Caco-2 (cell line): ENCODE data around the gene TOMM6. TPM values are rescaled to one million over a fixed set of nuclear protein-coding genes. Genes with fewer than 3 reads are reported as not detected.

Experiments used
- BruUV-seq: library from RNA; stranded (reverse); fragments of 400-500 nt; replicated peaks from 2 replicates; lab custom pipeline; 2021; lab: Mats Ljungman, UMichigan
- CTCF ChIA-PET: fragments of 300-600 bp; sonication (Branson Sonifier 250); formaldehyde crosslinking; loops from one replicate; lab custom pipeline; 2022; ENCODE audit warnings: antibody characterized with exemption; lab: Charles Lee
- POLR2A ChIA-PET: fragments of 300-600 bp; sonication (Branson Sonifier 250); formaldehyde crosslinking; loops from one replicate; lab custom pipeline; 2022; ENCODE audit warnings: antibody characterized with exemption; lab: Charles Lee
- DNase-seq, 2 experiments: peaks; one replicate each; pipeline versions ENCODE4 v3.0.0 to v3.0.0-alpha.2; 2020 to 2022
- H3K27me3 ChIP-seq: replicated peaks from 2 replicates; pipeline ENCODE4 v1.6.0; 2011; ENCODE audit warnings: low read length; ENCODE audit not compliant: control insufficient read depth, insufficient read depth
- H3K36me3 ChIP-seq: 2 replicates; pipeline ENCODE4 v1.5.1; 2011; ENCODE audit warnings: low read length; ENCODE audit not compliant: control insufficient read depth, insufficient read depth
- H3K4me1 ChIP-seq: fragments of 250-450 bp; sonication (Bioruptor Pico); 2 replicates; pipeline ENCODE4 v1.5.1; 2020; ENCODE audit warnings: mild to moderate bottlenecking
- H3K4me3 ChIP-seq: 2 replicates; pipeline ENCODE4 v1.5.1; 2011; ENCODE audit warnings: low read depth, mild to moderate bottlenecking, control low read depth, low read length
- H3K9me3 ChIP-seq: fragments of 250-450 bp; sonication (Bioruptor Pico); 2 replicates; pipeline ENCODE4 v1.5.1; 2020; ENCODE audit warnings: mild to moderate bottlenecking, moderate library complexity
- H3K27ac Mint-ChIP-seq: one replicate; pipeline ENCODE4 v1.8.0; 2022; ENCODE audit warnings: mixed read lengths; ENCODE audit not compliant: unreplicated experiment
- H3K27me3 Mint-ChIP-seq: one replicate; pipeline ENCODE4 v1.8.0; 2022; ENCODE audit warnings: mixed read lengths; ENCODE audit not compliant: insufficient read depth, unreplicated experiment
- H3K36me3 Mint-ChIP-seq: one replicate; pipeline ENCODE4 v1.8.0; 2022; ENCODE audit warnings: mild to moderate bottlenecking, mixed read lengths; ENCODE audit not compliant: insufficient read depth, unreplicated experiment
- H3K4me1 Mint-ChIP-seq: one replicate; pipeline ENCODE4 v1.8.0; 2022; ENCODE audit warnings: low read depth, mixed read lengths; ENCODE audit not compliant: unreplicated experiment
- H3K4me3 Mint-ChIP-seq: one replicate; pipeline ENCODE4 v1.8.0; 2022; ENCODE audit warnings: mild to moderate bottlenecking, moderate library complexity, mixed read lengths; ENCODE audit not compliant: unreplicated experiment
- H3K9me3 Mint-ChIP-seq: one replicate; pipeline ENCODE4 v1.8.0; 2022; ENCODE audit warnings: mixed read lengths; ENCODE audit not compliant: unreplicated experiment
- CTCF ChIP-seq, 2 experiments: fragments of 200-600 bp in 1 of 2; IDR thresholded peaks; 1 replicate in 1 of 2; 2 replicates in 1 of 2; pipeline versions ENCODE4 v1.5.1 to v1.8.0; 2011 to 2022; ENCODE audit warnings: antibody characterized with exemption in 1 of 2, control low read depth in 1 of 2, inconsistent platforms in 1 of 2, low read depth in 1 of 2, low read length in 1 of 2, mild to moderate bottlenecking in 1 of 2, moderate library complexity in 1 of 2; ENCODE audit not compliant: insufficient read depth in 1 of 2, severe bottlenecking in 1 of 2, unreplicated experiment in 1 of 2
- intact Hi-C: fragments of 100-400 bp; cut with micrococcal nuclease; formaldehyde crosslinking; loops from one replicate; pipeline ENCODE4 v1.10.0; 2022; ENCODE audit not compliant: unreplicated experiment
- total RNA-seq: library from RNA; stranded (reverse); gene quantifications from 2 replicates; pipeline ENCODE4 v1.2.3, GENCODE V29; 2022

The TOMM6 gene
- total RNA-seq, 1 experiment from 2014 or later, result 224 TPM

DNA sequence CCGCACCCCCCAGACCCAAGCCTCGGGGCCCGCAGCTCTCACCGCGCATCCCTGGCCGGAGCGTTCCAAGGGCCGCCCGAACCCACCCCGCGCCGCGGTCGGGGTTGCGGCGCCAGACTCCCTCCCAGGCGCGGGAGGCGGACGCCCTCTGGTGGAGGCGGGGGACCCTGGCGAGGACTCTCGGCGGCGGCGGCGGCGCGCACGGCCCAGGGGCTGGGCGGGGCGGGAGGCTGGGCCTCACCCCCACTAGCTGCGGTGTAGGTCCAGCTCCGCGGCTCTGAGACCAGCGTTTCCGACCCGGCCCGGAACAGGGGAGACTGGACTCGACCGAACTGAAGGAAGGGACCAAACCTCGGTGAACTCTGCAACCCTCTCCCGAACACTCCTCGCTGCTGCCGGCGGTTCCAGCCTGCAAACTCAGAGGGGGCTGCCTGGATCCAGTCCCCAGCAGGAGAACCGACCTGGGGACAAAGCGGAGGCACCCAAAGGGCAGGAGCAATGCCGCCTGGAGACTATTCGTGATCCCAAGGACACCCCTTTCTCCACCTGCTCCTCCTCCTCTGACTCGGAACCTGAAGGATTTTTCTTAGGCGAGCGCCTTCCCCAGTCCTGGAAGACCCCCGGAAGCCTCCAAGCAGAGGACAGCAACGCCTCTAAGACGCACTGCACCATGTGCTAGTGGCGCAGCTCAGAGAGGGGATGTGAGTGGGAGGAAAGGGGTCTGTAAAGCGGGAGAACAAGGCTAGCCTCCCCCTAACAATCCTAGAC is 859 bp upstream of the TOMM6 start:
- BruUV-seq, result no TSS peak
- H3K27me3 ChIP-seq, result no peaks in the 10 kb centered on the region
- H3K36me3 ChIP-seq, result peaks cover 2% of the 10 kb centered on the region
- peaks cover 7% of the 10 kb centered on the region; the same call in 1 of the 2 replicates for H3K4me1 ChIP-seq
- Mint-ChIP-seq H3K9me3 (no peaks in the 10 kb centered on the region), H3K4me1 (peaks cover 9% of the 10 kb centered on the region), H3K36me3 (peaks cover 51% of the 10 kb centered on the region), H3K27me3 (no peaks in the 10 kb centered on the region), H3K4me3 (peak overlapping the region; percentile 89), H3K27ac (peak overlapping the region; percentile 98)
- no peaks in the 10 kb centered on the region for H3K9me3 ChIP-seq
- POLR2A ChIA-PET, result interaction anchor here (0.6 to 1.5 kb wide), 4 partner anchors 53 to 418 kb away, joined by 4 to 10 read pairs (median 6); partner anchors contain the start of genes BYSL and MED20
- CTCF ChIA-PET, result interaction anchor here (0.5 to 2.6 kb wide), 22 partner anchors 8 to 453 kb away, joined by 3 to 23 read pairs (median 4); partner anchors contain the start of genes BYSL, MED20, TAF8 and TFEB
- intact Hi-C loops, result loop anchor here (2.0 to 5.0 kb wide), 2 partner anchors 61 to 134 kb away; partner anchors contain the start of genes BYSL and MED20
- DNase-seq, result peak; percentile 80 to 93
- peak; percentile 67 to 81 for TF ChIP-seq CTCF (IDR thresholded peaks at IDR 0.05; ENCODE audit: insufficient read depth in 1 of 2, low read depth in 1 of 2, low read length in 1 of 2, severe bottlenecking in 1 of 2, unreplicated experiment in 1 of 2)
- peak overlapping the region; percentile 86 for H3K4me3 ChIP-seq

DNA sequence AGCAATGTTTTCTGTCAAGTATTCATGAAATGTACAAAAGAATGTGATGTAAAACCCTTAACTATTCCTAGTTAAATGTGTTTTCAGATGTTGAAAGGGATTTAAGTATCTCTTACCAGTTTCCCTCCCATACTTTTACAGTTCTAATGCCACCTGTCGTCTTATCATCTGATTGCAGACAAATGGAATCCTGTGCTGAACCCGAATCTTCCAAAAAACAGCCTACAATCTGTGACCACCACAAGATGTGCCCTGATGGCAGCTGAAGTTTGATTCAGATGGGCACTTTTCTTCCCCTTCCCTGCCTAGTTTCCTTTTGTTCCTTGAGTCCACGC is 1.9 kb downstream of the TOMM6 start:
- POLR2A ChIA-PET, result no interaction called here
- TF ChIP-seq CTCF (IDR thresholded peaks at IDR 0.05; ENCODE audit: insufficient read depth in 1 of 2, low read depth in 1 of 2, low read length in 1 of 2, severe bottlenecking in 1 of 2, unreplicated experiment in 1 of 2), result no peak
- CTCF ChIA-PET, result no interaction called here
- H3K4me1 Mint-ChIP-seq, result peaks cover 6% of the 10 kb centered on the region
- peak overlapping the region; percentile 89 for H3K4me3 Mint-ChIP-seq
- peak overlapping the region; percentile 53 for H3K27ac Mint-ChIP-seq
- no peaks in the 10 kb centered on the region for H3K27me3 Mint-ChIP-seq
- Histone ChIP-seq H3K27me3 (no peaks in the 10 kb centered on the region), H3K36me3 (peaks cover 2% of the 10 kb centered on the region), H3K4me3 (no peak overlapping the region), H3K4me1 (peaks cover 7% of the 10 kb centered on the region; the same call in 1 of the 2 replicates), H3K9me3 (no peaks in the 10 kb centered on the region)
- H3K36me3 Mint-ChIP-seq, result peaks cover 51% of the 10 kb centered on the region
- BruUV-seq, result TSS peak; percentile 56
- intact Hi-C loops, result loop anchor here (5.0 kb wide), 1 partner anchor 58 kb away; no protein-coding TSS in a partner anchor
- H3K9me3 Mint-ChIP-seq, result no peaks in the 10 kb centered on the region
- no peak for DNase-seq

DNA sequence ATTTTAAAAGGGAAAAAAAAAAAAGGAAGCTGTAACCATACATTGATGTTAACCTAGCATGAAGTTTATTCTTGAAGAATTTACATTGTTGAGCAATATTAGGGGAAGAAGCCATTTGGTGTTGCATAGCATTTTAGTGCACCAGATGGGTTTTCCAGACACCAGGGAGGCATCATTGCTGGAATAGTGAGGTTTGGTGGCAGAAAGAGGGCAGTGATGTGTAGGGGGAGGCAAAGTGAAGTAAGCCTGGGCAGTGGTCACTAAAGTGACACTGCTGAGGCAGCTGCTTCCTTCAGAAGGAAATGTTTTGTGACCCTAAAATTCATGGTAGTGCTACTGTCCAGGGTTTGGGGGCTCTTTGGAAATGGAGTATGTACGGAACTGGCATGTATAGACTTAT is 2.6 kb downstream of the TOMM6 start:
- ChIA-PET CTCF (no interaction called here), POLR2A (no interaction called here)
- DNase-seq, result no peak
- no TSS peak for BruUV-seq
- Histone ChIP-seq H3K4me3 (no peak overlapping the region), H3K4me1 (peaks cover 4% of the 10 kb centered on the region; the same call in 1 of the 2 replicates), H3K27me3 (no peaks in the 10 kb centered on the region), H3K9me3 (no peaks in the 10 kb centered on the region), H3K36me3 (peaks cover 2% of the 10 kb centered on the region)
- Mint-ChIP-seq H3K4me3 (no peak overlapping the region), H3K36me3 (peaks cover 51% of the 10 kb centered on the region), H3K4me1 (no peaks in the 10 kb centered on the region), H3K27ac (no peak overlapping the region), H3K9me3 (no peaks in the 10 kb centered on the region), H3K27me3 (no peaks in the 10 kb centered on the region)
- no peak for TF ChIP-seq CTCF (IDR thresholded peaks at IDR 0.05; ENCODE audit: insufficient read depth in 1 of 2, low read depth in 1 of 2, low read length in 1 of 2, severe bottlenecking in 1 of 2, unreplicated experiment in 1 of 2)
- intact Hi-C loops, result no loop called here
